Nephron (organoid): ENCODE measurements around the gene ARHGAP4.

Experiments
- H3K27ac Mint-ChIP-seq, 3 experiments: 2 replicates each; pipeline ENCODE4 v1.8.0; 2020; ENCODE audit warnings: mixed read lengths in 3 of 3, mild to moderate bottlenecking in 2 of 3, moderate library complexity in 1 of 3
- H3K27me3 Mint-ChIP-seq: 2 replicates; pipeline ENCODE4 v1.8.0; 2021; ENCODE audit warnings: low read depth, mild to moderate bottlenecking, moderate library complexity, mixed read lengths
- H3K36me3 Mint-ChIP-seq: 2 replicates; pipeline ENCODE4 v1.8.0; 2020; ENCODE audit warnings: low read depth, mixed read lengths
- H3K4me1 Mint-ChIP-seq: 2 replicates; pipeline ENCODE4 v1.8.0; 2020; ENCODE audit warnings: mixed read lengths
- H3K4me3 Mint-ChIP-seq, 3 experiments: 2 replicates each; pipeline ENCODE4 v1.8.0; 2020; ENCODE audit warnings: mild to moderate bottlenecking in 3 of 3, mixed read lengths in 3 of 3, moderate library complexity in 2 of 3
- H3K9me3 Mint-ChIP-seq: 2 replicates; pipeline ENCODE4 v1.8.0; 2020; ENCODE audit warnings: mixed read lengths
- TF ChIP-seq, protein P1 (sequence below), 3 experiments: fragments of 200-600 bp; sonication (generic); IDR thresholded peaks; one replicate each; pipeline ENCODE4 v1.5.0; 2021; ENCODE audit warnings: antibody characterized with exemption in 3 of 3; ENCODE audit not compliant: unreplicated experiment in 3 of 3

Gene ARHGAP4

DNA sequence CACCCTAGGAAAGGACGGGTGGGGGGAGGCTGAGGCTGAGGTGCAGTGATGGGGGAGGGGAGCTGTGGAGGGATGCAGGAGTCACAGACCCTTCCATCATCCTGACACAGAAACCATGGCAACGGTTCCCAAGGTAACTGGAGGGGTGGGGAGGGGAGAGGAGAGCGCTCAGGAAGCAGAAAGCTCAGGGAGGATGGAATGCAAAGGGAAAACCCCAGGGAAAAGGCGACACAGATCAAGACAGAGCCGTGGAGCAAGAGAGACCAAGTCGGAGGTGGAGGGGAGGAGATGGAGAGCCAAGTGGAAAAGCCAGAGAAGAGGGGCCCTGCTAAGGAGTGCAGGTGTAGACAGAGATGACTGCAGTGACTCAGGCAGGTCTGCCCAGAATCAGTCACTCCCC is 54.6 kb downstream of the ARHGAP4 start:
- peaks cover 3% of the 10 kb centered on the region for H3K36me3 Mint-ChIP-seq
- H3K27ac Mint-ChIP-seq: no peak overlapping the region
- no peaks in the 10 kb centered on the region for H3K4me1 Mint-ChIP-seq
- H3K9me3 Mint-ChIP-seq: peaks cover 19% of the 10 kb centered on the region
- TF ChIP-seq, protein P1, sequence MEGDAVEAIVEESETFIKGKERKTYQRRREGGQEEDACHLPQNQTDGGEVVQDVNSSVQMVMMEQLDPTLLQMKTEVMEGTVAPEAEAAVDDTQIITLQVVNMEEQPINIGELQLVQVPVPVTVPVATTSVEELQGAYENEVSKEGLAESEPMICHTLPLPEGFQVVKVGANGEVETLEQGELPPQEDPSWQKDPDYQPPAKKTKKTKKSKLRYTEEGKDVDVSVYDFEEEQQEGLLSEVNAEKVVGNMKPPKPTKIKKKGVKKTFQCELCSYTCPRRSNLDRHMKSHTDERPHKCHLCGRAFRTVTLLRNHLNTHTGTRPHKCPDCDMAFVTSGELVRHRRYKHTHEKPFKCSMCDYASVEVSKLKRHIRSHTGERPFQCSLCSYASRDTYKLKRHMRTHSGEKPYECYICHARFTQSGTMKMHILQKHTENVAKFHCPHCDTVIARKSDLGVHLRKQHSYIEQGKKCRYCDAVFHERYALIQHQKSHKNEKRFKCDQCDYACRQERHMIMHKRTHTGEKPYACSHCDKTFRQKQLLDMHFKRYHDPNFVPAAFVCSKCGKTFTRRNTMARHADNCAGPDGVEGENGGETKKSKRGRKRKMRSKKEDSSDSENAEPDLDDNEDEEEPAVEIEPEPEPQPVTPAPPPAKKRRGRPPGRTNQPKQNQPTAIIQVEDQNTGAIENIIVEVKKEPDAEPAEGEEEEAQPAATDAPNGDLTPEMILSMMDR (IDR thresholded peaks at IDR 0.05; ENCODE audit: unreplicated experiment in 3 of 3): no peak
- H3K4me3 Mint-ChIP-seq: no peak overlapping the region
- H3K27me3 Mint-ChIP-seq: peaks cover 9% of the 10 kb centered on the region

- peaks cover 11% of the 10 kb centered on the region for H3K27me3 Mint-ChIP-seq
- H3K27ac Mint-ChIP-seq: no peak overlapping the region
- H3K4me3 Mint-ChIP-seq: no peak overlapping the region
- no peaks in the 10 kb centered on the region for H3K4me1 Mint-ChIP-seq
- peaks cover 5% of the 10 kb centered on the region for H3K36me3 Mint-ChIP-seq
- H3K9me3 Mint-ChIP-seq: peaks cover 17% of the 10 kb centered on the region
- TF ChIP-seq, protein P1 (IDR thresholded peaks at IDR 0.05; ENCODE audit: unreplicated experiment in 3 of 3): no peak
Observed at GRCh38 chrX:153870791-153871360, 55.2 kb downstream of the ARHGAP4 start.

DNA sequence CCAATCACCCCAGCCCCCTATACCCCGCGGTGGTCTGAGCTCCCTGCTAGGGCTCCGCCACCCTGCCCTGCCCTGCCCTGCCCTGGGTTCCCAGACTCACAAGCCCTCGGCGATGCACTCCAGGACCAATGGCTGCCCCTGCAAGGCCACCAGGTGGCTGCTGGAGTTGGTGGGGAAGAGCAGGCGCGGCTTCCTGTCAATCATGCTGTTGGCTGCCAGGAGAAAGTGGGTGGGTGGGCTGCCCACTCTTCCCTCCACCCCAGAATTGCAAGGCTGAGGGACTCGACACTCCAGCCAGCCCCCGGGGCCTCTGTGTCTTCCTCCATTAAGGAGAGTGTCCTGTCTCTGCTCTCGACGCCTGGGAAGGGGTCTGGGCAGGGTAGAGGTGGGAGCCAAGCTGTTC is 55.8 kb downstream of the ARHGAP4 start:
- Mint-ChIP-seq H3K27me3 (peaks cover 11% of the 10 kb centered on the region), H3K9me3 (peaks cover 21% of the 10 kb centered on the region), H3K36me3 (peaks cover 9% of the 10 kb centered on the region), H3K4me1 (no peaks in the 10 kb centered on the region), H3K27ac (no peak overlapping the region), H3K4me3 (no peak overlapping the region)
- TF ChIP-seq, protein P1 (IDR thresholded peaks at IDR 0.05; ENCODE audit: unreplicated experiment in 3 of 3): no peak

GRCh38 chrX:153869473-153870287 is 56.4 kb downstream of the ARHGAP4 start:
- Mint-ChIP-seq H3K27me3 (peaks cover 8% of the 10 kb centered on the region), H3K36me3 (peaks cover 9% of the 10 kb centered on the region), H3K4me3 (no peak overlapping the region), H3K9me3 (peaks cover 18% of the 10 kb centered on the region), H3K4me1 (no peaks in the 10 kb centered on the region), H3K27ac (no peak overlapping the region)
- TF ChIP-seq, protein P1 (IDR thresholded peaks at IDR 0.05; ENCODE audit: unreplicated experiment in 3 of 3): no peak

- Mint-ChIP-seq H3K36me3 (peaks cover 9% of the 10 kb centered on the region), H3K27me3 (peaks cover 7% of the 10 kb centered on the region), H3K4me3 (no peak overlapping the region), H3K4me1 (no peaks in the 10 kb centered on the region), H3K27ac (no peak overlapping the region), H3K9me3 (peaks cover 13% of the 10 kb centered on the region)
- TF ChIP-seq, protein P1 (IDR thresholded peaks at IDR 0.05; ENCODE audit: unreplicated experiment in 3 of 3): no peak
Observed at GRCh38 chrX:153868576-153869472, 57.2 kb downstream of the ARHGAP4 start.
